H1 (cell line): ENCODE data around the gene RAET1G. TPM values are rescaled to one million over a fixed set of nuclear protein-coding genes. Genes with fewer than 3 reads are reported as not detected.

ENCODE experiments used
- BACH1 ChIP-seq: IDR thresholded peaks from 2 replicates; pipeline ENCODE4 v1.6.1; 2012; ENCODE audit warnings: low read length, improper control_type of control experiment
- JUND ChIP-seq: IDR thresholded peaks from 2 replicates; pipeline ENCODE4 v1.6.1; 2011; ENCODE audit warnings: mild to moderate bottlenecking, improper control_type of control experiment, low read length
- KDM4A ChIP-seq: IDR thresholded peaks from one replicate; pipeline ENCODE4 v1.7.1; 2012; ENCODE audit warnings: low read depth, mild to moderate bottlenecking, moderate library complexity, low read length, inconsistent platforms; ENCODE audit not compliant: severe bottlenecking
- RNF2 ChIP-seq: fragments of 200-900, 300-1000 bp; sonication (generic); IDR thresholded peaks from 2 replicates; pipeline ENCODE4 v1.7.1; 2016; ENCODE audit warnings: borderline replicate concordance, low read depth, mild to moderate bottlenecking, antibody characterized with exemption, low read length; ENCODE audit not compliant: poor library complexity, severe bottlenecking; ENCODE audit errors: missing control alignments
- polyA plus RNA-seq, 7 experiments: library from polyadenylated mRNA; depleted of rRNA in 3 of 7; stranded (reverse) in 5 of 7; unstranded in 2 of 7; fragments of >200 nt in 5 of 7; fragments of 200-250 nt in 2 of 7; gene quantifications; 1 replicate in 5 of 7; 2 replicates in 1 of 7; 4 replicates in 1 of 7; pipeline versions ENCODE4 v1.2.1 to v1.2.3, GENCODE V29; 2011 to 2013; ENCODE audit warnings: missing spikeins in 2 of 7, mixed read lengths in 2 of 7
- total RNA-seq: library from RNA; stranded (reverse); fragmentation: NEBNext Ultra II Directional; extraction: Animal tissue kit (Norgen Biotek cat#: 25700); gene quantifications from 2 replicates; pipeline ENCODE4 v1.2.1, GENCODE V29; 2021
- TF ChIP-seq, protein P1 (sequence below): fragments of 300-600 bp; sonication (generic); IDR thresholded peaks from 2 replicates; pipeline ENCODE4 v1.7.1; 2012; ENCODE audit warnings: low read length, moderate library complexity, mild to moderate bottlenecking, inconsistent platforms; ENCODE audit not compliant: insufficient replicate concordance

Gene RAET1G
- total and polyA plus RNA-seq, 2 of the 8 experiments (the other 6 are each of a cell fraction or from before 2014, with no cell fraction given) = 0.08 TPM; not detected in 1

DNA sequence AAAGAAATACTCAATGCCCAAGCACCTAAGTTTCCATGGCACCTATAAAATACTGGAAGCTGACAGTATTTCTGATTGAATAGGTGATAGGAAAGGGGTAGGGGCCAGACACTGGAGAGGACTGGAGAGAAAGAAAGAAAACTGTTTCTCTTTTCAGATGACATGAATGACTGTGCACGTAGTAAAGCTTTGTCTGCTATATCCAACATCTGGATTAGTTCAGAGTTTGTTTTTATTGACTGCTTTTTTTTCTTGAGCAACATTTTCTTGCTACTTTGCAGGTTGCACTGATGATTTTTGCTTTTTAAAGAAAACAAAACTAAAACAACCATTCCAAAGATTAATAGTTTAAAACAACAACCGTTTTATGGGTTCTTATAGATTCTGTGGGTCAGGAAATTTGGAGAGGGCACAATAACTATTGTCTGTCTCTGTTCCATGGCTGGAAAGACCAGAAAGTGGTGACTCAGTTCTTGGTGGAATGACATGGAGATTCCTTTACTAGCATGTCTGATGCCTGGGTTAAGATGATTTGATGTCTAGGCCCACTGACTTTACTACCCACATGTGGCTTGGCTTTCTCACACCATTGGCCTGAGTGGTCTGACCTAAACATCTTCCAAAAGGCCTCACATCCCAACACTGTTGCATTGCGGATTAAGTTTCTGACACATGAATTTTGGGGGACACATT, 46.5 kb downstream of the RAET1G start (continued):
- TF ChIP-seq, protein P1, sequence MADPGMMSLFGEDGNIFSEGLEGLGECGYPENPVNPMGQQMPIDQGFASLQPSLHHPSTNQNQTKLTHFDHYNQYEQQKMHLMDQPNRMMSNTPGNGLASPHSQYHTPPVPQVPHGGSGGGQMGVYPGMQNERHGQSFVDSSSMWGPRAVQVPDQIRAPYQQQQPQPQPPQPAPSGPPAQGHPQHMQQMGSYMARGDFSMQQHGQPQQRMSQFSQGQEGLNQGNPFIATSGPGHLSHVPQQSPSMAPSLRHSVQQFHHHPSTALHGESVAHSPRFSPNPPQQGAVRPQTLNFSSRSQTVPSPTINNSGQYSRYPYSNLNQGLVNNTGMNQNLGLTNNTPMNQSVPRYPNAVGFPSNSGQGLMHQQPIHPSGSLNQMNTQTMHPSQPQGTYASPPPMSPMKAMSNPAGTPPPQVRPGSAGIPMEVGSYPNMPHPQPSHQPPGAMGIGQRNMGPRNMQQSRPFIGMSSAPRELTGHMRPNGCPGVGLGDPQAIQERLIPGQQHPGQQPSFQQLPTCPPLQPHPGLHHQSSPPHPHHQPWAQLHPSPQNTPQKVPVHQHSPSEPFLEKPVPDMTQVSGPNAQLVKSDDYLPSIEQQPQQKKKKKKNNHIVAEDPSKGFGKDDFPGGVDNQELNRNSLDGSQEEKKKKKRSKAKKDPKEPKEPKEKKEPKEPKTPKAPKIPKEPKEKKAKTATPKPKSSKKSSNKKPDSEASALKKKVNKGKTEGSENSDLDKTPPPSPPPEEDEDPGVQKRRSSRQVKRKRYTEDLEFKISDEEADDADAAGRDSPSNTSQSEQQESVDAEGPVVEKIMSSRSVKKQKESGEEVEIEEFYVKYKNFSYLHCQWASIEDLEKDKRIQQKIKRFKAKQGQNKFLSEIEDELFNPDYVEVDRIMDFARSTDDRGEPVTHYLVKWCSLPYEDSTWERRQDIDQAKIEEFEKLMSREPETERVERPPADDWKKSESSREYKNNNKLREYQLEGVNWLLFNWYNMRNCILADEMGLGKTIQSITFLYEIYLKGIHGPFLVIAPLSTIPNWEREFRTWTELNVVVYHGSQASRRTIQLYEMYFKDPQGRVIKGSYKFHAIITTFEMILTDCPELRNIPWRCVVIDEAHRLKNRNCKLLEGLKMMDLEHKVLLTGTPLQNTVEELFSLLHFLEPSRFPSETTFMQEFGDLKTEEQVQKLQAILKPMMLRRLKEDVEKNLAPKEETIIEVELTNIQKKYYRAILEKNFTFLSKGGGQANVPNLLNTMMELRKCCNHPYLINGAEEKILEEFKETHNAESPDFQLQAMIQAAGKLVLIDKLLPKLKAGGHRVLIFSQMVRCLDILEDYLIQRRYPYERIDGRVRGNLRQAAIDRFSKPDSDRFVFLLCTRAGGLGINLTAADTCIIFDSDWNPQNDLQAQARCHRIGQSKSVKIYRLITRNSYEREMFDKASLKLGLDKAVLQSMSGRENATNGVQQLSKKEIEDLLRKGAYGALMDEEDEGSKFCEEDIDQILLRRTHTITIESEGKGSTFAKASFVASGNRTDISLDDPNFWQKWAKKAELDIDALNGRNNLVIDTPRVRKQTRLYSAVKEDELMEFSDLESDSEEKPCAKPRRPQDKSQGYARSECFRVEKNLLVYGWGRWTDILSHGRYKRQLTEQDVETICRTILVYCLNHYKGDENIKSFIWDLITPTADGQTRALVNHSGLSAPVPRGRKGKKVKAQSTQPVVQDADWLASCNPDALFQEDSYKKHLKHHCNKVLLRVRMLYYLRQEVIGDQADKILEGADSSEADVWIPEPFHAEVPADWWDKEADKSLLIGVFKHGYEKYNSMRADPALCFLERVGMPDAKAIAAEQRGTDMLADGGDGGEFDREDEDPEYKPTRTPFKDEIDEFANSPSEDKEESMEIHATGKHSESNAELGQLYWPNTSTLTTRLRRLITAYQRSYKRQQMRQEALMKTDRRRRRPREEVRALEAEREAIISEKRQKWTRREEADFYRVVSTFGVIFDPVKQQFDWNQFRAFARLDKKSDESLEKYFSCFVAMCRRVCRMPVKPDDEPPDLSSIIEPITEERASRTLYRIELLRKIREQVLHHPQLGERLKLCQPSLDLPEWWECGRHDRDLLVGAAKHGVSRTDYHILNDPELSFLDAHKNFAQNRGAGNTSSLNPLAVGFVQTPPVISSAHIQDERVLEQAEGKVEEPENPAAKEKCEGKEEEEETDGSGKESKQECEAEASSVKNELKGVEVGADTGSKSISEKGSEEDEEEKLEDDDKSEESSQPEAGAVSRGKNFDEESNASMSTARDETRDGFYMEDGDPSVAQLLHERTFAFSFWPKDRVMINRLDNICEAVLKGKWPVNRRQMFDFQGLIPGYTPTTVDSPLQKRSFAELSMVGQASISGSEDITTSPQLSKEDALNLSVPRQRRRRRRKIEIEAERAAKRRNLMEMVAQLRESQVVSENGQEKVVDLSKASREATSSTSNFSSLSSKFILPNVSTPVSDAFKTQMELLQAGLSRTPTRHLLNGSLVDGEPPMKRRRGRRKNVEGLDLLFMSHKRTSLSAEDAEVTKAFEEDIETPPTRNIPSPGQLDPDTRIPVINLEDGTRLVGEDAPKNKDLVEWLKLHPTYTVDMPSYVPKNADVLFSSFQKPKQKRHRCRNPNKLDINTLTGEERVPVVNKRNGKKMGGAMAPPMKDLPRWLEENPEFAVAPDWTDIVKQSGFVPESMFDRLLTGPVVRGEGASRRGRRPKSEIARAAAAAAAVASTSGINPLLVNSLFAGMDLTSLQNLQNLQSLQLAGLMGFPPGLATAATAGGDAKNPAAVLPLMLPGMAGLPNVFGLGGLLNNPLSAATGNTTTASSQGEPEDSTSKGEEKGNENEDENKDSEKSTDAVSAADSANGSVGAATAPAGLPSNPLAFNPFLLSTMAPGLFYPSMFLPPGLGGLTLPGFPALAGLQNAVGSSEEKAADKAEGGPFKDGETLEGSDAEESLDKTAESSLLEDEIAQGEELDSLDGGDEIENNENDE = no peak
- no peak for TF ChIP-seq JUND
- TF ChIP-seq BACH1 = no peak
- no peak for TF ChIP-seq RNF2
- no peak for TF ChIP-seq KDM4A
